Kidney capillary endothelial cell (primary cell): Measurements from ENCODE around the gene IDUA.

ENCODE experiments used
- DNase-seq: peaks from one replicate; pipeline ENCODE4 v3.0.0-alpha.2; 2018; ENCODE audit warnings: low spot score

The IDUA gene

DNA sequence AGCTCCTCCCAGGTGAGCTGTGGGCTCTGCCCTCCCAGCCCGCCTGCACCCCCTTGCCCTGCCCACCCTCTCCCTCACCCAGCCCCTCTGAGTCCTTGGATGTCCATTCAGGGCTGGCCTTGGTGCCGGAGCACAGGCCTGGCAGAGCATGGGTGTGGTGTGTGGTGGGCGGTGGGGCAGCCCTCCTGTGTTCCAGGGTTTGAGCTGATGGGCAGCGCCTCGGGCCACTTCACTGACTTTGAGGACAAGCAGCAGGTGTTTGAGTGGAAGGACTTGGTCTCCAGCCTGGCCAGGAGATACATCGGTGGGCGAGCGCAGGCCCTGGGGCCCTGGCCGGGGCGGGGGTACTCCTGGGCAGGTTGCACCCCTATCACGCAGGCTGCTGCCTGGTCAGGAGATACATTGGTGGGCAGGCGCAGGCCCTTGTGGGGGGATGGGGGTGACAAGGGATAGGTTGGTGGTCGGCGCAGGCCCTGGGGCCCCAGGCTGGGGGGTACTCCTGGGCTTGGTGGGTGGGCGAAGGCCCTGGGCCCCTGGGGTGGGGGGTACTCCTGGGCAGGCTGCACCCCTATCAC lies 13.9 kb downstream of the IDUA start:
- DNase-seq, result no peak

DNA sequence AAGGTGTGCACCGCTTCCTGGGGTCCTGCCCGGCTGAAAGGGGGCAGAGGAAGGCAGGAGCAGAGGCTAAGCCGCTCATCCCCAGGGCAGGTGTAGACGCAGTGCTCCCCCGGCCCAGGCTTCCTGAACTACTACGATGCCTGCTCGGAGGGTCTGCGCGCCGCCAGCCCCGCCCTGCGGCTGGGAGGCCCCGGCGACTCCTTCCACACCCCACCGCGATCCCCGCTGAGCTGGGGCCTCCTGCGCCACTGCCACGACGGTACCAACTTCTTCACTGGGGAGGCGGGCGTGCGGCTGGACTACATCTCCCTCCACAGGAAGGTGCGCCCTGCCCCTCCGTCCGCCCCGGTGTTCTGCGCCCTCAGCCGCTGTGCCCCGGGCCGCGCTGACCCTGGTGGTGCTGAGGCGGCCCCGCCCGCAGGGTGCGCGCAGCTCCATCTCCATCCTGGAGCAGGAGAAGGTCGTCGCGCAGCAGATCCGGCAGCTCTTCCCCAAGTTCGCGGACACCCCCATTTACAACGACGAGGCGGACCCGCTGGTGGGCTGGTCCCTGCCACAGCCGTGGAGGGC lies 14.8 kb downstream of the IDUA start:
- no peak for DNase-seq

DNA sequence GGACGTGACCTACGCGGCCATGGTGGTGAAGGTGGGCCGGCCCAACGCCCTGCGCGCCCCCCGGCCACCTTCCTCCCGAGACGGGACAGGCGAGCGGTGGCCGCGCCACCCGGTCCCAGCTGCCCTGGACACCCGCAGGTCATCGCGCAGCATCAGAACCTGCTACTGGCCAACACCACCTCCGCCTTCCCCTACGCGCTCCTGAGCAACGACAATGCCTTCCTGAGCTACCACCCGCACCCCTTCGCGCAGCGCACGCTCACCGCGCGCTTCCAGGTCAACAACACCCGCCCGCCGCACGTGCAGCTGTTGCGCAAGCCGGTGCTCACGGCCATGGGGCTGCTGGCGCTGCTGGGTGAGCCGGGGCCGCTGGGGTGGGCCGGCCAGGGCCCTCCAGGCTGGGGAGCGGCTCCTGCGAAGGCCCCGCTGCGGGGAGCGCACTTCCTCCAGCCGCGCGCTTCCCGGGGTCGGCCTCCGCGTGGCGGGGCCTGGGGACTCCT lies 15.3 kb downstream of the IDUA start:
- no peak for DNase-seq

DNA sequence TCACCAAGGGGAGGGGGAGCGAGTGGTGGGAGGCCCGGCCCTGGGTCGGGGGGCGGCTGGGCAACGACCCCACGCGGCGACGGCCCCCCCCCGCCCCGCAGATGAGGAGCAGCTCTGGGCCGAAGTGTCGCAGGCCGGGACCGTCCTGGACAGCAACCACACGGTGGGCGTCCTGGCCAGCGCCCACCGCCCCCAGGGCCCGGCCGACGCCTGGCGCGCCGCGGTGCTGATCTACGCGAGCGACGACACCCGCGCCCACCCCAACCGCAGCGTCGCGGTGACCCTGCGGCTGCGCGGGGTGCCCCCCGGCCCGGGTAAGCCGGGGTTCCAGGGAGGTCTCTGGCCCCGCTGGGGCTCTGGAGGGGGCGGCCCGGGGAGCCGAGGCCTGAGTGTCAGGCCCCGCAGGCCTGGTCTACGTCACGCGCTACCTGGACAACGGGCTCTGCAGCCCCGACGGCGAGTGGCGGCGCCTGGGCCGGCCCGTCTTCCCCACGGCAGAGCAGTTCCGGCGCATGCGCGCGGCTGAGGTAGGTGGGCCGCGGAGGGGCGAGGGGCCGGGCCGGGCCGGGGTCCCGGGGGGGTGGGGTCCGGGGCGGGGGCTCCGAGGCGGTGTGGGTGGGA lies 15.9 kb downstream of the IDUA start:
- no peak for DNase-seq

DNA sequence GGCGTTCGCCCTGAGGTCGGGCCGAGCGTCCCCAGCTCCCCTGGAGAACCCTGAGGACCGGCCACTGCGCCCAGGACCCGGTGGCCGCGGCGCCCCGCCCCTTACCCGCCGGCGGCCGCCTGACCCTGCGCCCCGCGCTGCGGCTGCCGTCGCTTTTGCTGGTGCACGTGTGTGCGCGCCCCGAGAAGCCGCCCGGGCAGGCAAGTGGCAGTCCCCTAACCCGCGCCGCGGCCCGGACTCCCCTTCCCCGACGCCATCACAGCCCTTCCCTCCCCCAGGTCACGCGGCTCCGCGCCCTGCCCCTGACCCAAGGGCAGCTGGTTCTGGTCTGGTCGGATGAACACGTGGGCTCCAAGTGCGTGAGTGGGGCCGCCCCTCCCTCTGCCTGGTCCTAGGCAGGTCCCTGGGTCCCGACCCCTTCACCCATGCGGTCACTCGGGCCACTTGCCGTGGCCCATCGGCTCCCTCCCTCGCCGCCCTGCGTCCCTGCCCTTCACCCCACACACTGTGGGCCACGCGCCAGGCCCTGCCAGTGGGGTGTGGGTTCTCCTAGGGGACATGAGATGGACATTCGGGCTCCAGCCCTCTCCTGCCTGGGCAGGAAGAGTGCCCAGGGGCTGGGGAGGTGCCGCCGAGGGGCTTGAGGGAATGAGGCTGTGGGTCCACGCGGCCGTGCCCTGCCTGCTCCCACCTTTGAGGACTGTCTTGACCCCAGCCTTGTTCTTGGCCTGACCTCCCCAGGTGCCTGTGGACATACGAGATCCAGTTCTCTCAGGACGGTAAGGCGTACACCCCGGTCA lies 16.6 kb downstream of the IDUA start:
- DNase-seq, result no peak

DNA sequence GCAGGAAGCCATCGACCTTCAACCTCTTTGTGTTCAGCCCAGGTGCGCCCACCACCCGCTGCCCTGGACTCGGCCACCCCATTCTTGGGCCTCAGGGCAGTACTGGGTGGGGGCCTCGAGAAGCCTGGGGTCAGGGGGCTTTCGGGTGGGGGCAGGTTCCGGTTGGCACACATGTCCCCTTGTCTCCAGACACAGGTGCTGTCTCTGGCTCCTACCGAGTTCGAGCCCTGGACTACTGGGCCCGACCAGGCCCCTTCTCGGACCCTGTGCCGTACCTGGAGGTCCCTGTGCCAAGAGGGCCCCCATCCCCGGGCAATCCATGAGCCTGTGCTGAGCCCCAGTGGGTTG lies 17.2 kb downstream of the IDUA start:
- DNase-seq, result no peak

DNA sequence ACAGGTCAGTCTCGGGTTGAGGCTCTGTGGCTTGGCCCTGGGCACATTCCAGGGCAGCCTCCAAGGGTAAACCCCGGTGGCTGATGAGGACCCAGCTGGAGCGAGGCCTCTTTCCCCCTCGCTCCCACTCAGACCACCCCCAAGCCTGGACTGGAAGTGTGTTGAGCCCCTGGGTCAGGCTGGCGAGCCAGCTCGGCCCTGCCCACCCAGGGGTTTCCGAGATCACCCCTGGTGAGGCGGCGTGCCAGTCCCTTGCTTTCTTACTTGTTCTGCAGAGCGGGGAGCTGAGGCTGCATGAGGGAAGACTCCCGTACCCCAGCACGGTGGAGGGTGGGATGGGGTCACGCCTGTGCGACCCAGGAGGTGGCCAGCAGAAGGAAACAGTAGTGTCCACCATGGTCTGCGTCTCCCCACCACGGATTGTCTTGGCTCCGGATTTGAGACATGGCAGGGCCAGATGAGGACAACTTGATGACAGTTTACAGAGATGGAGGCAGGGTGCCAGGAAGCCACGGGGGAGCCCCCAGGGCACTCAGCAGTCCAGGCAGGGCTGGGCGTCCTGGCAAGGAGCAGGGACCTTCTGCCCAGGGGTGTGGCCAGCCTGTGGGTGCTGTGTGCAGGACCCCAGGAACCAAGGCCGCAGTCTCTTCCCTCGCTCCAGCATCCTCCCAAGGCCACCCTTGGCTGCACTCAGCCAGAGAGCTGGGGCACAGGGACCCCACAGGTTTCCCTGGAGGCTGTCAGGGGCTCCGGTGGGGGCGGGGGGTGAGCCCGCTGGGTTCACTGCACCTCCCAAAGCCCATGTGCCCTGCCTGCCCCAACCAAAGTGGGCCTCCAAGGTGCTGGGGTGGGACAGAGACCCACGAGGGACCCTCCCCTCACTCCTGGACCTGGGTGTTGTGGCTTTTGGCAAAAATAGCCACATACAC lies 18.0 kb downstream of the IDUA start:
- DNase-seq, result no peak

DNA sequence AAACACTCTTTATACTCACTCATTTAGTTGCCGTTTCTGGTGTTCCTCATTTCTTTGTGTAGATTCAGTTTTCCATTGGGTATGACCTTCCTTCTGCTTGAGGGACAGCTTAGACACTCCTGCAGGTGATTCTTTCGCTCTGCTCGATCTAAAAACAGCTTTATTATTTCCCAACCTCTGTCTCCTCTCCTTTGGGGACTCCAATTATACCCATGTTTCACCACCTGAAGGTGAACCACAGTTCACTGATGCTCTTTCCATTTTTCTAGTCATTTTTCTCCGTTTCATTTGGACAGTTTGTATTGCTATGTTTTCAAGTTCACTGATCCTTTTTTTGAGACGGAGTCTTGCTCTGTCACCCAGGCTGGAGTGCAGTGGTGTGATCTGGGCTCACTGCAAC lies 20.0 kb downstream of the IDUA start:
- no peak for DNase-seq

DNA sequence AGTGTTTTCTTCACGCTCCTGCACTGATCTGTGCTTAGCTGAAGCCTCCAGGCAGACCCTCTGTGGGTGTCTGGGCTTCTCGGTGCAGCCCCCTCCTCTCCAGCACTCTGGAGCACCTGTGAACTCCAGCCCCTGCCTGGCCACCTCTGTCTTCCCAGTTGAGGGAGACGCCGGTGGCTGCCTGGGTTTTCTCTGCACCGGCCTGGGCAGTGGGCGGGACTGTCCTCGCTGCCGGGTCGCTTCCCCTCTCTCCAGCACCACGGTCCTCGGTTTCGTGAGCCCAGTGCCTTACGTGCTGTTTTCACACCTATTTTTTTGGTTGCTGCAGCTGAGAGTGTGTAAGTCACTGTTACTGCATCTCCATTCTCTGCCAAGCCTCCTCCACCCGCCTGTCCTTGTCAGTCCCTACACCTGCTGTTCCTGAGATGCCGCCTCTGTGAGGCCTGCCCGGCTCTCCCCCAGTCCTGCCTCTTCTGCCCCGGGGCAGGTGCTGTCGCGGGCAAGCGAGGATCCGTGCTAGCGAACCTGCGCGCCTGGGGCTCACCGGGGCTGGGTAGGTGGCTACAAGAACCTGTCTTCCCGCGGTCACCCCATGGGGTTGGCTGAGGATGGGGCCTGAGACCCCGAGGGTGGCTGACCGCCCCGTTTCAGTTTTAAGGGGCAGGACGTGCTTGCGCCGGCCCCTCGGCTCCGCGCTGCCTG lies 22.1 kb downstream of the IDUA start:
- DNase-seq, result no peak

DNA sequence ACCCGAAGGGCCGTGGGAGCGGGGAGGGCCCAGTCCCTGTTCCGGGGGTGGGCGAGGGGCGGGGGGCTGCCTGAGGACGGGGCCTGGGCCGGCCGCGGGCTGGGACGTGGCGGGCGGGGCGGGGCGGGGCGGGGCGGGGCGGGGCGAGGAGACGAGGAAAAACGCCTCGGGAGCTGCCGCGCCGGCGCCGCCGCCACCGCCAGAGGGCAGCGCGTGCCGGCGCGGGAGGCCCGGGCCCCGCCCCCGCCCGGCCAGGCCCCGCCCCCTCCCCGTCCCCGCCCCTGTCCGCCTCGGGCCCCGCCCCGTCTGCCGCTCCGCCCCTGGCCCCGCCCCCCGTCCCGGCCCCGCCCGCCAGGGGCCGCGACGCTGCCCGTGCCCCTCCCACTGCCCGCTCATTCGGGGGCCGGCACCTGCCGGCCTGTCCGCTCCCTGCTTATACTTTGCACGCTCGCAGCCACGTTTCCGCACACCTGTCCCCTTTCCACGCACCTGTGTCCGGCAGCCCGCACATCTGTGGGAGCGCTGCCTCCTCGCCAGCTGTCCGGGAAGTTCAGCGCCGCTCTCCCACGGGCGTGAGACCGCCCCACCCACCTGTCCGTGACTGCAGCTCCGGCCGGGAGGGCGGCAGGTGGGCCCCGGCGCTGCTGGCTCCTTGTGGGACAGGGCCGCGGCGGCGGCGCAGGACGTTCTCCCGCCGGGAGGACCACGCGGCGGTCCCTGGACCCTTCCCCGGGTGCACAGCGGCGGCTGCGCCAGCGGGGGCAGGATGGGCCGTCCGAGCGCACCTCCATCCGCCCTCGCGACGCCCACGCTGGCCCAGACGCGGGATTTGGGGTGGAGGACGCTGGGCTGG lies 22.9 kb downstream of the IDUA start:
- peak; percentile 38 for DNase-seq

DNA sequence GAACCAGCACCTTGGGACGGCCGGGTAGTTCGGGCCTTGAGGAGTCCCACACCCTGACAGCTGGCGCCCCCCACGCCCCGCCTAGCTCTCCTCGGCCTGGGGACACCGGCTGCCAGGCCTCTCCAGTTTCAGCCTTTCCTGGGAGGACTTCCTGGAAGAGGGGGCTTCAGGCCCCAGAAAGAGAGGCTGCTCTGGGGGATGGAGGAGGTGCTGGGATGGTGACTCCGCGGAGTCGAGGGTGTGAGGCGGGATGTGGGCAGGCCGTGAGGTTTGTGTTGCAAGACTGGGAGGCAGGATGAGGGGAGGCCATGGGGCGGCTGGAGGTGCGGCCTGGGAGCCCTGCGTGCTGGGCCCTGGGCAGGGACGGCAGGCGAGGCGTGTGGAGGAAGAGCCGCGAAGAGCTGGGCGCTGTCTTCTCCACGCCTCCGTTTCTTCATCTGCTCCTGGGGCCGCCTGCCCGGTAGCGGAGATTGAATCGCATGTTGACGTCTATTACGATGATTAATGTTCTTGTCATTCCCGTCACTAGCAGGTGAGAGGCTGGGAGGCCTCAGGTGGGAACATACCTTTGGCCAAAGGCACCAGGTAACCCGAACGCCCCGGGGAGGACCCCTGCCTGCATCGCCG lies 23.7 kb downstream of the IDUA start:
- no peak for DNase-seq

DNA sequence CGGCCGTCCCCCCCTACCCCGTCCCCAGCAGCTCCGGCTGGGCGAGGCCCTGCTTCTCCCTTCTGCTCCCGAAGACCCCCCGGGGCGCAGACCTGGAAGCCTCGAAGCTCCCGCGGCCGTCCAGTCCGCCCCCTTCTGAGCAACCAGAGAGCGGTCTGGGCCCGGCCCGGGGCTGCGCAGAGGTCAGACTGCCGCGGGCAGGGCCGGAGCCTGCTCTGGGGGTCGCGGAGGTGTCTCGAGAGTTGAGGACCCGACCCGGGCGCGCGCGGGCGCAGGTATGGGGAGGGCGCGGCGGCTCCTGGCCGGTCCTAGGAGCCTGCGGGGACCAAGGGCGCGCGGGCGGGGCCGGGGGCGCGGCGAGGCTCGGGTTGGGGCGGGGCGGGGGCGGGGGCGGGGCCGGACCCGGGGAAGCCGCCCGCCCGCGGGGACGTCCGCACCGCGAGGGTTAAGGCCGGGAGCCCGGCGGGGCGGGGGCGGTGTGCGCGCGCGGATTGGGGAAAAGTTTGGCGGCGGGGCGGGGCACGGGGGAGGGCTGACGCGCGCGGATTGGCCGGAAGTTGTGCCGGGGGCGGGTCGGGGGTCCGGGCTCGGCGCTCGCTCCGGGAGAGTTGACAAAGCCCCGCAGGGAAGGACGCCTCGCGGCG lies 24.3 kb downstream of the IDUA start, which contains the start of gene FGFRL1:
TSS of gene FGFRL1 (plus strand) at position 605 of the 644 bp plus-strand sequence. CDS start 860 bp downstream, outside the sequence.
- DNase-seq, result peak; percentile 52

DNA sequence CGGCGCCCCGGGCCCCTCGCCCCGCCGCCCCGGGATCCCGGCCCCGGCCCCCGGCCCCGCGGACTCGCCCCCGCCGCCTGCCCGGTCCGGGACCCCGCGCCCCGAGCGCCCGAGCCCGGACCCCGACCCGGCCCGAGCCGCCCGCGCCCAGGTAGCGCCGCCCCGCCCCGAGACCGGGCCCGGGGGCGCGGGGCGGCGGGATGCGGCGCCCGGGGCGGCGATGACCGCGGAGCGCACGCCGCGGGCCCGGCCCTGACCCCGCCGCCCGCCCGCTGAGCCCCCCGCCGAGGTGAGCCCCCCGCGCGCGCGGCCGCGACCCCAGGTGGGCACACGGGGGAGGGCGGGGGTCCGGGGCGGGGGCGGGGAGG lies 24.8 kb downstream of the IDUA start:
- no peak for DNase-seq

DNA sequence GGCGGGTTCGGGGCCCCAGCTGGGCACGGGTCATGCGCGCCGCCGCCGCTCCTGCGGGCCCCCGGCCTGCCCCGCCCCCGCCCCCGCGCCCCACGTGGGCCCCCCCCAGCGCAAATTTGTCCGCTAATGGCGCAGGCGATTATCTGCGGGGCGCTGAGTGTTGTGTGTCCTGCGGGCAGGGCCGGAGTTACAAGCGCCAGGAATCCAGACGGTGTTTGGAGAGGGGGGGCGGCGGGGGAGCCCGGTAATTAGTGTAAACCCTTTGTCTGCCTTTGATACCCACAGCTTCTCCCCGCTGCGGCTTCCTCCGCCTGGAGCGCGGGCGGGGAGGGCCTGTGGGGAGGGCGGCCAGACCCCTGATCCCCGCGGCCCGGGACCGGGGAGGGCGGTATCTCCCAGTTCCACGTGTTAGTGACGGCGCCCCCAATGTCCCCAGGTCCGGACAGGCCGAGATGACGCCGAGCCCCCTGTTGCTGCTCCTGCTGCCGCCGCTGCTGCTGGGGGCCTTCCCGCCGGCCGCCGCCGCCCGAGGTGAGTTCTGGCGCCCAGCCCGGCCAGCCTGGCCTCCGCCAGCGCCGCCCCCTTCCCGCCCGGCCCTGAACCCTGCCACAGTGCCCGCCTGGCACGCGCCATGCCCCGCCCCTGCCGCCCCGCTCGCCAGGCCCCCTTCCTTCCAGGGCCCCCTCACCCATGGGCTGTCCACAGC lies 25.3 kb downstream of the IDUA start:
- DNase-seq, result no peak

DNA sequence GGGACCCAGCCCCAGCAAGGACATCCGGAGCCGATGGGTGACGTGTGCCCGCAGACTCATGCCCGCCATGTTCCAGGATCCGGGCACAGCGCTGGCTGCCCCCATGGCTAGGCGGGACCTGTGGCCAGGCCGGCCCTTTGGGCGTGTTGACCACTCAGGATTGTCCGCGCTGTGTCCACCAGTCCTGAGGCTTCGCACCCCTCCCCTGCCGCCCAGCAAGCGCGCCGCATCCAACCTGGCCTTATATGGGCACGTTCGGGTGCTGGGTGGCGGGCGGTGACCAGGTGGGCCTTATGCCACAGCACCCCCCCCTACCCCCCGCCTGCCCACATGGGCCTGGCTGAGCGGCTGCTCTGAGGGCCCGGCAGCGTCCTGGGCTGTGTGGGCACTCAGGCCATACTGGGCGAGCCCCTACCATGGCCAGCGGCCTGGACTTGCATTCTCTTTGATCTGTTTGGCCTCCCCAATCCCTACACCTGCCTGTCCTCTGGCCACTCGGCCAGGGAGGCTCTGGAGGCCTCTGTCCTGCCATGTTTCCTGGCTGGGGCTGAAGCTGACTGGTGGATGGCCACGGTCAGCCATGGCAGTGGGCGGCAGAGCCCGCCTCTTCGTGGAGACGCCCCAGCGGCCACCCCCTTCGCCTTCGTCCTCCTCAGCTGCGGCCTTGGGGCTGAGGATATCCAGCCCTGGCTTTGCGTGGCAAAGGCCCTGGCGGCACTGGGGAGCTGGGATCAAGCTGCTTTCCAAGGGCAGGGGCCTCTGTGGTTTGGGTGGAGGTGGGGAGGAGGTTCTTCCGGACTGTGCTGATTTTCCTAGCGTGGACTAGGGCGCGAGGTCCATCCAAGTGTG lies 26.6 kb downstream of the IDUA start:
- DNase-seq, result no peak

DNA sequence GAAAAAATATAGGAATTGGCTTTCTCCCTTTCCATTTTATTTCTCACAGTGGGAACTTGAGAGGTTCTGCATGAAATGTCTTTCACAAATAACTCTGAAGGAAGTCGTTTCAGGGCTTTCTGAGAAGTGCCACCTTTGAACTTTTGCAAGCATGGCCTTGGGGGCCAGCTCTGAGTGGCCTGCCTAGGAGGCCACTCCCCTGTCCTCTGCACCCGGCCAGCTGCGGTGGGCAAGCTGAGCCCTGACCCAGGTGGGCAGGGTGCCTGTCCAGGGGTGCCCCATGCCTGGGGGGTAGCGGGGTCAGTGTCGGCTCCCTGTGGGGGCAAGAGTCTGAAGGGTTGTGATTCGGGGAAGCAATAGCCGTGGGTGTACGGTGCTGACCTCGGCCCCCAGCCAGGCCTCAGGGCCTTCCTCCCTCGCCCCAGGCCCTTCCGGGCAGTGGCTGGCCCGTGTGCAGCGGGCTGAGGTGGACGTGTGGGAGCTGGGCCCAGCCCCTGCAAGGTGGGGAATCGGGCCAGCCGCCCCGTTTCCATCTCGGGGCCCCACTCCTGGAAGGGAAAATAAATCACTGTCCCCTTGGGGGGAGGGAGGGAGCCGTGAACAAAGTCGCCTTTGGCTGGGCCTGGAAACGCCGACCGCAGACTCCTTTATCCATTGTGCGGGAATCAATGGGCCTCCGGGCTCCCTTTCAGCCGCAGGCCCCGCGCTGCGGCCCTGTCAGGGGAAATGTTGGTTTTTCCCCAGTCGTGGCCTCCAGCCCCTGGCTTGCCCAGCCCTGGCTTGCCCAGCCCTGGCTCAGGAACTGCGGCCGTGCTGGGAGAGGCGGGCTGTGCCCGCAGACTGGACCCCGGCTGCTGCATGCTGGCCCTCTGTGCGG lies 27.7 kb downstream of the IDUA start:
- no peak for DNase-seq

DNA sequence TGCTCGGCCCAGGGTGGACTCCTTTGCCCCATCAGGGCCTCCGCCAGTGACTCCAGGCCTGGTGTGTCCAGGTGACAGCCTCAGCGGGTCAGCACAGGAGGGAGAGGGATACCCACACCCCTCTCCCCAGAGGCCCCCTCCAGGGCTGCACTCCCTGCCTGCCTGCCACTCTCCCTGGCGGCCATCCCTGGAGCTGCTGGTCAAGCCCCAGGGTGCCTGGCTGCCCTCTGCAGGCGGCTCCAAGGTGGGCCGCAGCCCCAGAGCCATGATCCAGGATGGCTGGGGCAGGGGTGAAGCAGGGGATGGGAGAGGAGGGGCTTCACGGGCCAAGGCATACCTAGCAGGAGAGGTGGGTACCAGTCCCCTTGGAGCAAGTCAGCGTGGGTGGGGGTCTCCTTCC lies 28.3 kb downstream of the IDUA start:
- DNase-seq, result no peak
